HG03575 (cell line): ENCODE data around the gene BICDL2.
"Not testable (repeated sequence)": the region's sequence is repeated elsewhere in the genome, so short reads cannot be mapped to it uniquely, and the experiment has no call there.

Source experiments
- ATAC-seq: cut with Tn5 transposase; IDR thresholded peaks from one replicate; pipeline ENCODE4 v1.9.1; 2021; ENCODE audit not compliant: unreplicated experiment, insufficient number of reproducible peaks, low FRiP score; ENCODE audit errors: extremely low read depth

BICDL2 gene, protein sequence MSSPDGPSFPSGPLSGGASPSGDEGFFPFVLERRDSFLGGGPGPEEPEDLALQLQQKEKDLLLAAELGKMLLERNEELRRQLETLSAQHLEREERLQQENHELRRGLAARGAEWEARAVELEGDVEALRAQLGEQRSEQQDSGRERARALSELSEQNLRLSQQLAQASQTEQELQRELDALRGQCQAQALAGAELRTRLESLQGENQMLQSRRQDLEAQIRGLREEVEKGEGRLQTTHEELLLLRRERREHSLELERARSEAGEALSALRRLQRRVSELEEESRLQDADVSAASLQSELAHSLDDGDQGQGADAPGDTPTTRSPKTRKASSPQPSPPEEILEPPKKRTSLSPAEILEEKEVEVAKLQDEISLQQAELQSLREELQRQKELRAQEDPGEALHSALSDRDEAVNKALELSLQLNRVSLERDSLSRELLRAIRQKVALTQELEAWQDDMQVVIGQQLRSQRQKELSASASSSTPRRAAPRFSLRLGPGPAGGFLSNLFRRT

DNA sequence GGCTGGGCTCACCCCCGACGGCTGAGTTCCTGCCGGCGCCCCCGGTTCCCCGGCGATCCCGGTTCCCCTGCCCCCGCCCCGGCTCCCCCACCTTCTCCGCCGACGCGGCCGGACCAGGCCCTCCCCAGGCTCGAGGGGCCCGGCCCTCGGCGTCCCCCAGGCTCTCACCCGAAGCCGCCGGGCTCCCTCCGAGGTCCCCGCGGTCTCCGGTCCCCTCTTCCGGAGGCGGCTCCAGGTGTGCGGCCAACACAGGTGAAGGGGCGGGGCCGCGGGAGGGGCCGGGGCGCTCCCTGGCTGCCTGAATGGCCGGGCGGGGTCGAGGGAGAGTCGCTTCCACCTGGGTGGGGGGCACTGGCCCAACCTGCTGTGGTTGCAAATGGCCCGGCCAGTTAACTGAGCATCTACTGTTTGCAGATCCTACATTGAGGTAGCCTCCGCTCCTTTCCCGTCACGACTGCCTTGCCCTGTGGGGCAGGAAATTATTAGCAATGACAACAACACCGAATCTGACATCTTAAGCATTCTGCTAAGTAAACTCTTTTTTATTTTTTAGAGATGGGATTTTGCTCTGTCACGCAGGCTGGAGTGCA, at the start of gene BICDL2:
TSS of gene BICDL2 (minus strand) at position 219 of the 590 bp plus-strand sequence. CDS start 1,448 bp downstream, outside the sequence.
- ATAC-seq: no peak

DNA sequence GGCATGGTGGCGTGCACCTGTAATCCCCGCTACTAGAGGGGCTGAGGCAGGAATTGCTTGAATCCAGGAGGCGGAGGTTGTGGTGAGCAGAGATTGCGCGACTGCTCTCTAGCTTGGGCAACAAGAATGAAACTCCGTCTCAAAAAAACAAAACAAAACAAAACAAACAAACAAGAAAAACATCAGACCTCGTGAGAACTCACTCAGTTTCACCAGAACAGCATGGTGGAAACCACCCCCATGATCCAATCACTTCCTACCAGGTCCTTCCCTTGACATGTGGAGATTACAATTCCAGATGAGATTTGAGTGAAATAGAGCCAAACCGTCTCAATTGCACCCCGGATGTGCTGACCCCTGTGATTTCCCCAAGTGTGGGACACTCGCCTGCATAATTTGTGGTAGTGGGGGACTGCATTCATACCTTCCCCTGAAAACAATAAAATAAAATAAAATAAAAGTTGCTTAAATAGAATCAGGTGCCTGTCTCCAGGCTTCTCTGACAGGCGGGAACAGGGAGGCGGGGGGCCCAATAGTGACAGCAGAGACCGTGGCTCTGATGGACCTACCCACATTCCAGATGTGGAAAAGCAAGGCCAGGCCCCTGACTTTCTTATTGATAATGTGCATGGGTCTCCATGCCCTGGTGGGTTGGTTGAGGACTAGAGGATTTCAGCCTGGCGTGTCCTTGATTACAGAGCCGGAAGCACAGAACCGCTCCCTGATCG, 49.3 kb upstream of the BICDL2 start:
- ATAC-seq: no peak

DNA sequence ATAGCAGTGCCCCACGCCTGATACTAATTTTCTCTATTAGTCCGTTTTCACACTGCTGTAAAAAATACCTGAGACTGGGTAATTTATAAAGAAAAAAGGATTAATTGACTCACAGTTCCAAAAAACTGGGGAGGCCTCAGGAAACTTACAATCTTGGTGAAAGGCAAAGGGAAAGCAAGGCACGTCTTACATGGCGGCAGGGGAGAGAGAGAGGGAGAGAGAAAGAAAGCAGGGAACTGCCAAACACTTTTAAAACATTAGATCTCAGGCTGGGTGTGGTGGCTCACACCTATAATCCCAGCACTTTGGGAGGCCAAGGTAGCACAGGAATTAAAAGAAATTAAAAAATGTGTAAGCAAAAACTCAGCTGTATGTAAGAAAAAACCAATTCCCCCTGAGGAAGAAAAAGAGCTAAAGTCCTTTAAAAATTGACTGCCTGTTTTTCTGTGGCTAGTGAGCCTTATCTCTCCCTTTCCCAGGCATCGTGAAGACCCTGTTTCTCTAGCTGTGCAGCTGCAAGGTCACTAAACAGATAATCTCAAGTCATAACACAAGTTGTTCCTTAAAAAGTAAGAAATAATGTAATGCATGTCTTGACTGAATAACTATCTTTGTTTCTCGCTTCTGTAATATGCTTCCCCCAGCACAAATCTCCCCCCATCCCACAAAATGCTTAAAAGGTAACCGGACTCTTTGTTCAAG, 48.4 kb upstream of the BICDL2 start:
- ATAC-seq: no peak

DNA sequence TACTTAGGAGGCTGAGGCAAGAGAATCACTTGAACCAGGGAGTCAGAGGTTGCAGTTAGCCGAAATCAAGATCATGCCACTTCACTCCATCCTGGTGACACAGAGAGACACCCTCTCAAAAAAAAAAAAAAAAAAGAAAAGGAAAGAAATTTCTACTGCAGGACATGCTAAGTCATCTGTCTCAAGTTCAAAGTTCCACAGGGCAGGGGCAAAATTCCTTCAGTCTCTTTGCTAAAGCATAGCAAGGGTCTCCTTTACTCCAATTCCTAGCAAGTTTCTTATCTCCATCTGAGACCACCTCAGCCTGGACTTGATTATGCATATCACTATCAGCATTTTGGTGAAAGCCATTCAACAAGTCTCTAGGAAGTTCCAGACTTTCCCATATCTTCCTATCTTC, 47.7 kb upstream of the BICDL2 start:
- ATAC-seq: no peak

DNA sequence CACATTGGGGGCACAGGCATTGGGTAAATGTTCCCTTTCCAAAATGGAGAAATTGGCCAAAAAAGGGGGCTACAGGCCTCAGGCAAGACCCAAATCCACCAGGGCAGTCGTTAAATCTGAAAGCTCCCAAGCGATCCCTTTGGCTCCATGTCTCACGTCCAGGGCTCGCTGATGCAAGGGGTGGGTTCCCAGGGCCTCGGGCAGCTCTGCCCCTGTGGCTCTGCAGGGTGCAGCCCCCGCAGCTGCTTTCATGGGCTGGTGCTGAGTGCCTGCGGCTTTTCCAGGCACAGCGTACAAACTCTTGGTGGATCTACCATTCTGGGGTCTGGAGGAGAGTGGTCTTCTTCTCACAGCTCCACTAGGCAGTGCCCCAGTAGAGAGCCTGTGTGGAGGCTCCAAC, 46.7 kb upstream of the BICDL2 start:
- ATAC-seq: not testable (repeated sequence)

DNA sequence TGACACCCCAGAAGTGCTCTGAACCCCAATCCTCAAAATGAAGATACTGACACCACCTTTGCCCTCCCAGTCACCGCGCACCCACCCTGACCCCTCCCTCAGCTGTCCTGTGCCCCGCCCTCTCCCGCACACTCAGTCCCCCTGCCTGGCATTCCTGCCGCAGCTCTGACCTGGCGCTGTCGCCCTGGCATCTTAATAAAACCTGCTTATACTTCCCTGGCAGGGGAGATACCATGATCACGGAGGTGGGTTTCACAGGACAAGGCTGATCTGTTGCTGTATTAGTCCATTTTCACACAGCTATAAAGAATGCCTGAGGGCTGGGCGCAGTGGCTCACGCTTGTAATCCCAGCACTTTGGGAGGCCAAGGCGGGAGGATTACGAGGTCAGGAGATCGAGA, 45.2 kb upstream of the BICDL2 start:
- not testable (repeated sequence) for ATAC-seq

DNA sequence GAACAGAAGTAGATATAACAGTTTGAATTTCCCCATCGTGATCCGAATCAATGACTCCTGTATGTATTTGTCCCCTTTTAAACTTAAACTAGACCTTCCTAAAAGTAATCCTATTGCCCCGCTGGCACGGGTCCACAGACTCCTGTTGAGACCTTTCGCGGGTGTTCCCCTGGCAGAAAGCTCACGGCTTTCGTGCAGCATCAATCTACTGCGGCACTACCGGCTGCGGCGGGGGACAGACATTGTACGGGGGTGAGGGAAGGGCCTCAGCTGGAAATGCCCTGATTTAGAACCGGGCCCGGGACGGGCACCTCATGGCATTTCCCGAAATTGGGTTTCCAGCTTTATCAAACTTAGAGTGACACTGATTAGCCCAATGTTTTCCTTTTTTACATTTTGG, 43.3 kb upstream of the BICDL2 start:
- ATAC-seq: no peak

DNA sequence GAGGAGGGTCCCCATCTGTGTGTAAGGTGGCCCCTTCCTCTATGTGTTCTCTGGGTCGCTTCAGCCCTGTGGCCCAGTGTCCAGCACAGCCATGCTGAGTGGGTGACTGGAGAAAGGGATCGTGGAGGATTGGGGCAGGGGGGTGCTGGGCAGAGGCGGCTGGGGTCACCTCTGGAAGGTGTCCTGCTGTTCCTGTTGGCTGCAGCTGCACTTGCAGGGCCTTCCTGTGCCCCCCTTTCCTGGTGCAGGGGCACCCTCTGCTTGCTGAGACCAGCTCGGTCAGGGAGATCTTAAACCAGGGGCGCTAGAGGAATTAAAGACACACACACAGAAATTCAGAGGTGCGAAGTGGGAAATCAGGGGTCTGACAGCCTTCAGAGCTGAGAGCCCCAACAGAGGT, 39.8 kb upstream of the BICDL2 start:
- ATAC-seq: no peak

DNA sequence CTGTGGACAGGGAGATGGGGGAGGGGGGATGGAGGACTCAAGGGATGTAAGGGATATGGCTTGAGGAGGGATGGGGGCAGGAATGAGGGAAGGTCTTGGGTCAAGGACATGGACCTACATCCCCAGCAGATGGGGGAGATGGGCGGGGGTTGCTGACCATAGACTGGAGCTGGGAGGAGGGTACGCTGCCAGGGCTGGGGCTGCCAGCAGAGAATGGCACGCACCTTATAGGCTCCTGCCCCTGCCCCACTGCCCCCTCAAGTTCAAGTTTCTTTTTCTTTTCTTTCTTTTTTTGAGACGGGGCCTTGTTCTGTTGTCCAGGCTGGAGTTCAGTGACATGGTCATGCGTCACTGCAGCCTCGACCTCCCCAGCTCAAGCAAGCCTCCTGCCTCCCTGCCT, 39.2 kb upstream of the BICDL2 start:
- ATAC-seq: not testable (repeated sequence)

DNA sequence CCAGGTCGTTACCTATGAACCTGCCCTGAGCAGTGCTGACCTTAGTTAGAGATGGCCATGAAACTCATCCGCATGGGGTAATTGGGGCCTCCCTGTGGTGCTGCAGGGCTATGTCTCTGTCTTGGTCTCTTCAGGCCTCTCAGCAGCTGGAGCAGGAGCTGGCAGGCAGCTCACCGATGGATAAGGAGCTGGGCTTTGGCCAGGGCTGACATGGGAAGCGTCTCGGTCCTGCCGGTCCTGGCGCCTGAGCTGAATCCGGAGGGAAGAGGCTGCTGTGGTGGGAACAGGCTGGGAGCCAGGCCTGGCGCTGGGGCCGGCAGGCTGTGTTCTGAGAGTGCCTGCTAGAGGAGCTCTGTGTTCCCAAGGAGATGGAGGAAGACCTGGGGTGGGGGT, 38.8 kb upstream of the BICDL2 start:
- no peak for ATAC-seq

DNA sequence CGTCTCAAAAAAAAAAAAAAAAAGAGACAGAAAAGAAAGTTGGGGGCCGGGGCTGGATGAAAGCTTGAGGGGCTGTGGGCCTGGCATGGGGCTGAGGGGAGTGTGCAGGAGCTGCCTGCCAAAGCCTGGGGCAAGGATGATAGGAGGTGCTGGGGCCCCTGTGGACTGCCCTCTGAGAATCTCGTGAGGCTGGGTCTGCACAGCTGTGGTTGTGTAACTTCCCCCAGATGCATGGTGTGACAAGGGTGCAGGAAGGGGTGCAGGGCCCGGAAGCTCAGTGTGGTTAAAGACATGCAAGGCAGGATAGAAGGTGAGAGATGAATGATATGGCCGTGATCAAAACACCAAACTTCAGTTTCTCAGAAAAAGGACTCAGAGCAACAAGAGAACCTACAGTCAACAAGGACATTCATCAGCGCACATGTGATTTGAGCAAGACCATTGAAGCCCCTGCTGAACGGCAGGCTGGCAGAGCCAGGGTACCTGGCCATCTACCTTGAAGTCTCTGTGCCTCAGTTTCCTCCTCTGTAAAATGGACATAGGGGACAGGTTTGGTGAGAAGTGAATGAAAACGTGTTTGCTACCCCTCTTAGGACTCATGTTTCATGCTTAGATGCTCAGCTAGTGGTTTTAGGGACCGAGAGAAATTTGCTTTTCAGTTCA, 38.2 kb upstream of the BICDL2 start:
- ATAC-seq: peak; percentile 71

DNA sequence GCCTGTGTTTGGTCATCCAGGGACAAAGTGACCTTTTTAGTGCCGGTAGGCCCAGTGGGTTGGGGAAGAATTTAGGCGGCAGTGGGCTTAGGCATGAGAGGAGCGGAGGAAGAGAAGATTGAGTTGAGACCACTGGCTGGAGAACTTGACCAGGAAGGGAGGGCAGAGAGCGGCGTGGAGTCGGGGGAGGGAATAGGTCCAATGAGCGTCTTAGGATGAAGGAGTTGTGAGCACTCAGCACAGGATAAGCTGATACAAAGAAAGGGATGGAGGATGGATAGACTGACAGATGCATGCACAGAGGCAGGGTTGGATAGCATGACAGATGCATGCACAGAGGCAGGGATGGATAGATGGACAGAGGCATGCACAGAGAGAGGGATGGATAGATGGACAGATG, 36.7 kb upstream of the BICDL2 start:
- ATAC-seq: no peak

DNA sequence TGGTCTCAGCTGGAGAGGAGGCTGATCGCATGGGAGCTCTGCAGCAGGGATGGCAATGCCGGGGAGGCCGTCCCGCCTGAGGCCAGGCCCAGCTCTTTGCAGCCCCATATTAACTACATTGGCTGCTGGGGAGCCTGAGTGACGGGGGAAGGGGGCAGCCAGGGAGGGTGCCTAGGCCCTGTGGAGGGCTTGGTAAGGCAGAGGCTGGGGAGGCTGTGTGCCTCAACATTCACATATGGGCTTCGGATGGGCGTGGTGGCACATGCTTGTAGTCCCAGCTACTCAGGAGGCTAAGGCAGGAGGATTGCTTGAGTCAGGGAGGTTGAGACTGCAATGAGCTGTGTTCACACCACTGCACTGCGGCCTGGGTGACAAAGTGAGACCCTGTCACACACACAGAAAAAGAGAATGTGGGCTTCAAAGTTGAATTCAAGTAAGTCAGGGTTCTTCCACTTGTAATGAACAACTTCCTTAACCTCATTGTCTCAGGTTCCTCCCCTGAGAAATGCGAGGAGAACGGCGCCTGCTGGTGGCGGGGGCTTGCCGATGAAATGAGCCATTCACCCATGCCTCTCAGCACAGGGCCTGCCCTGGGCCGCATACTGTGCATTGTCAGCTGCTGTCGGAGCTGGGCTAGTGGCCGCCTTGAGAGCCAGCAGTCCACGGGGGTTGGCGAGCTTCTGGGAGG, 36.0 kb upstream of the BICDL2 start:
- ATAC-seq: not testable (repeated sequence)

DNA sequence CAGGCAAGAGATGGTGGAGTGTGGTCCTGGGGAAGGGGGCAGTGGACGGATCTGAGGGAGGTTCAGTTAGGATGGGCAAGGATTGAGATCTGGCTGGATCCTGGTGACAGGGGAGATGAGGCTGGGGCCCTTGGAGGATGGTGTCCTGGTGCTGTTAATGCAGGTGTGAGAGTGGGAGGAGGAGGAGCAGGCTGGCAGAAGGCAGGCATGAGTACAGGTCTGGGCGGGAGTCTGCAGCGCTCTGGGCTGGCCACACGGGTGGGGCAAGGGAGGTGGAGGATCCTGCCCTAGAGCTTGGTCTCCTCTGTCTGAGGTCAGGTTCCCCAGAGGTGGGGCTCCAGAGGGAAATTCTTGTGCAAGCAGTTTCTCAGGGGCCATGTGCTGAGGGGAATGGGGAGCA, 35.4 kb upstream of the BICDL2 start:
- ATAC-seq: not testable (repeated sequence)

DNA sequence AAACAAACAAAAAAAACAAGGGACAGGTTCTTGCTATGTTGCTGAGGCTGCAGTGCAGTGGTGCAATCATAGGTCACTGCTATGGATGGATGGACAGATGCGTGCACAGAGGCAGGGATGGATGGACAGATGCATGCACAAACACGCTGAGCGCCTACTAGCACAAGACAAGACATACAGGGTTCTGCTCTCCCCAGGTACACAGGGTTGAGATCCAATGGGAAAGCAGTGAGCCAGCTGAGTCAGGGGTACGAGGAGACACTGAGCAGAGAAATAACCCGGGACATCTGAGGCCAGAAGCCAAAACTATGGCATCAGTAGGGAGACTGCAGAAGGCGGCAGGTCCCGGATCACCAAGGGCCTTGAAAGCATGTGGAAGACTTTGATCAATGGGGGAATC, 34.9 kb upstream of the BICDL2 start:
- ATAC-seq: no peak

DNA sequence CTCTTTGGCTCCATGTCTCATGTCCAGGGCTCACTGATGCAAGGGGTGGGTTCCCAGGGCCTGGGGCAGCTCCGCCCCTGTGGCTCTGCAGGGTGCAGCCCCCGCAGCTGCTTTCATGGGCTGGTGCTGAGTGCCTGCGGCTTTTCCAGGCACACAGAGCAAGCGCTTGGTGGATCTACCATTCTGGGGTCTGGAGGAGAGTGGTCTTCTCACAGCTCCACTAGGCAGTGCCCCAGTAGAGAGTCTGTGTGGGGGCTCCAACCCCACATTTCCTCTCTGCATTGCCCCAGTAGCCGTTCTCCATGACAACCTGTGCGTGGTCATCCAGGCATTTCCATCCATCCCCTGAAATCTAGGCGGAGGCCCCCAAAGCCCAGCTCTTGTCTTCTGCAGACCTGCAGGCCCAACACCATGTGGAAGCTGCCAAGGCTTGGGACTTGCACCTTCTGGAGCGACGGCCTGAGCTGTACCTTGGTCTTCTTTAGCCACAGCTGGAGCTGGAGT, 33.9 kb upstream of the BICDL2 start:
- no peak for ATAC-seq

DNA sequence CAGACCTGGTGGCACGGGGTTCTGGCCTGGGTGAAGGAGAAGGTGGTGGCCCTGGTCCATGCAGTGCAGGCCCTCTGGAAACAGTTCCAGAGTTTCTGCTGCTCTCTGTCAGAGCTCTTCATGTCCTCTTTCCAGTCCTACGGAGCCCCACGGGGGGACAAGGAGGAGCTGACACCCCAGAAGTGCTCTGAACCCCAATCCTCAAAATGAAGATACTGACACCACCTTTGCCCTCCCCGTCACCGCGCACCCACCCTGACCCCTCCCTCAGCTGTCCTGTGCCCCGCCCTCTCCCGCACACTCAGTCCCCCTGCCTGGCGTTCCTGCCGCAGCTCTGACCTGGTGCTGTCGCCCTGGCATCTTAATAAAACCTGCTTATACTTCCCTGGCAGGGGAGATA, 32.4 kb upstream of the BICDL2 start:
- not testable (repeated sequence) for ATAC-seq

DNA sequence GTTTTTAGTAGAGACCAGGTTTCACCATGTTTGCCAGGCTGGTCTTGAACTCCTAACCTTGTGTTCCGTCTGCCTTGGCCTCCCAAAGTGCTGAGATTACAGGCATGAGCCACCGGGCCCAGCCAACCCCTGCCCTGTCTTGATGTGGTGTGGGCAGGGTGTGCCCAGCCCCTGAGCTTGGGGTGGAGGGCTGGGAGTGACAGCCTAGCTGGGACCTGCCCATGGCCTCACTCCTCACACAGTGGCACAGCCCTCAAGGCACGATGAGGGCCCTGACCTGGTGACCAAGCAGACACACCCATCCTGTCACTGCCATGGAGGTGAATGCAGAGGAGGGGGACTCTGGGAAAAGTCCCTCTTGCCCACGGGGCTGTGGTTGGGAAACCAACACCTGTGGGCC, 31.7 kb upstream of the BICDL2 start:
- no peak for ATAC-seq
